HG02970 (cell line): Measurements from ENCODE around the gene GRID1.

Experiments used
- ATAC-seq: cut with Tn5 transposase; IDR thresholded peaks from one replicate; pipeline ENCODE4 v1.9.1; 2021; ENCODE audit warnings: mild to moderate bottlenecking, moderate library complexity, moderate number of reproducible peaks; ENCODE audit not compliant: unreplicated experiment, low FRiP score

The GRID1 gene

GRCh38 chr10:85658518-85658917 lies 708.1 kb downstream of the GRID1 start:
- ATAC-seq: no peak

- ATAC-seq: no peak
Measured at GRCh38 chr10:85657476-85658113, 709.0 kb downstream of the GRID1 start.

DNA sequence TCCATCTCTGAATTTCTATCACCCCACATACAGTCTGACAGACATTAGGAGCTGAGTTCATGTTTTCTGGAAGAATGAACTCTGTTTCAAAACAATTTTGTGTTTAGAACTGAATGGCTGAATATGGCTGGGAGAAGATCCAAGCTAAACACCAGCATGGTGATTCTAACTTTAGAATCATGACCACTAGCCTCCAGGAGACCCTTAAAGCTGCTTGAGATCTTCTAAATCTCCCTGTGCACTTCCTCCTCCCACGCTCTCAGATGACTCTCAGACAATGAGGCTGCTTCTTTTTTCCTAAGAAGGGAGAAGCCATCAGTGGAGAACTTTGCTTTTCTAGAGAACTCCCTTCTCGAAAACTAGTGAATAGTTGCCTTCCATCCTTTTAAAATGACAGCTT lies 711.2 kb downstream of the GRID1 start:
- ATAC-seq: no peak

GRCh38 chr10:85651497-85651882 lies 715.1 kb downstream of the GRID1 start:
- no peak for ATAC-seq

DNA sequence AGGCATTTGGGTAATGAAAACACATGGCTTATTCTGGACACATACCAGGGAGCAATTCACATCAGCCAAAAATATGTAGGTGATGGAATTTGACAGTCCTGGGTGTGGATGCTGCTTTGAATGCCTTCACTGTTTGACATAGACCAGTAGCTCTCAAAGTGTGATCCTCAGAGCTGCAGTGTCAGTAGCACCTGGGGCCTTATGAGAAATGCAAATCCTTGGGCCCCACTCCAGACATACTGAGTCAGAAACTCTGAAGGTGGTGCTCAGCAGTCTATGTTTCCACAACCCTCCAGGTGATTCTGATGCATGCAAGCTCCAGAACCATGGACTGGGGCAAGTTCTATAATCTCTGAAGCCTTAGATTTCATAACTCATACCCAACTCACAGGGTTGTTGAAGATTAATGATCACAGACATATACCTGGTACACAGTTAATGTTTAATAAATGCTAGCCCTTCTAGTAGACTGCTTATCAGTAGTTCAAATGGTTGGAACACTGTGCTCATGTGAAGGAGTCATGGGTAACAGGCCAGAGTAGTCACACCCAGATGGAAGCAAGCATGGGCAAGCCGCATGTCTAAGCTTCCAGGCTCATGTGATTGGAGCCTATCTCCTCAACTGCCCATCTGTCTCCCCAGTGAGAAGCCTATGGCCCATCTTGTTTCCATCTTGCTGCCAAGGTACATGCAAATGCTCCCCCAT lies 715.7 kb downstream of the GRID1 start:
- no peak for ATAC-seq

- ATAC-seq: no peak
Measured at GRCh38 chr10:85649461-85649860, 717.1 kb downstream of the GRID1 start.

GRCh38 chr10:85648279-85648754 lies 718.3 kb downstream of the GRID1 start:
- no peak for ATAC-seq

- no peak for ATAC-seq
Measured at GRCh38 chr10:85647741-85648140, 718.9 kb downstream of the GRID1 start.

GRCh38 chr10:85645926-85646711 lies 720.5 kb downstream of the GRID1 start:
- no peak for ATAC-seq

DNA sequence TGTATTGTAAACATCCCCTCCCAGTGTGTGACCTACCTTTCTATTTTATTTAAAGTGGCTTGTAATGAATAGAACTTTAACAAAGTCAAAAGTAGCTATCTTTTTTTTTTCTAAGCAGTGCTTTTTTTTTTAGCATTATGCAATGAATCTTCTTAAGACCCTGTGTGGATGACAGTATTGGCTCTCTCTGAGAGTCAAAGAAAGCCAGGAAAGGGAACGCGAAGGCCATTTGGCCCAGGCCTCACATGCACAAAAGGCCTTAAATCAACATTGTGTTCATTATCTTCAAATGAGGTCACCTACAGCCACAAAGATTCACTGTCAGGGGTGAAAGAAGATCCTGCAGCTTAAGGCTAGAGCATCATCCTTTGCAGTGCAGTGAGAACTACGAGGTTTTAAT lies 721.5 kb downstream of the GRID1 start:
- ATAC-seq: no peak

- ATAC-seq: no peak
Measured at GRCh38 chr10:85643845-85644525, 722.6 kb downstream of the GRID1 start.

- no peak for ATAC-seq
Measured at GRCh38 chr10:85643171-85643844, 723.3 kb downstream of the GRID1 start.

- no peak for ATAC-seq
Measured at GRCh38 chr10:85642421-85643170, 724.0 kb downstream of the GRID1 start.

GRCh38 chr10:85642082-85642420 lies 724.5 kb downstream of the GRID1 start:
- no peak for ATAC-seq

GRCh38 chr10:85641479-85642009 lies 725.1 kb downstream of the GRID1 start:
- ATAC-seq: no peak

GRCh38 chr10:85638797-85639196 lies 727.8 kb downstream of the GRID1 start:
- no peak for ATAC-seq

- ATAC-seq: no peak
Measured at GRCh38 chr10:85635650-85636049, 730.9 kb downstream of the GRID1 start.

- ATAC-seq: no peak
Measured at GRCh38 chr10:85624511-85624910, 742.1 kb downstream of the GRID1 start.

DNA sequence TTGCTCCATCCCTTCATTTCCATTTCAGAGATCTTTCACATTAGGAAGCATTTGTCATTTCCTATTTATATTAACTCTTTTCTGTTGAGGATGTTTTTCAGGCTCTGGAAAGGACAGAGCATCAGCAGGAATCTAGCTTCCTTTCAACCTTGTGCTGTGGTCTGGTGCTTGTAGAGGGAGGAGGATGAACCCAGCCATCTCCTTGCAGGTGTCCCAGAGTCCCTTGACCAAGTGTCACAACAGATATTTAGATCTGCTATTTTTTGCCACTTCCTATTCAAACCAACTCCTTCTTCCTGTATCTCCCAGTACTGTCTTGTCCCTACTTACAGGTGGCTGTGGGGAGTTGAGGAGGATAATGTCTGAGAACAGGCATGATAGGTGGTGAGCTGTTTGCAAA lies 742.8 kb downstream of the GRID1 start:
- no peak for ATAC-seq
